HepG2 (cell line): ENCODE measurements around the gene TM4SF1. TPM values are rescaled to one million over a fixed set of nuclear protein-coding genes. Genes with fewer than 3 reads are reported as not detected.

Experiments
- CHD4 ChIP-seq: fragments of 200-600 bp; sonication (generic); IDR thresholded peaks from 2 replicates; pipeline ENCODE4 v1.7.0; 2017; ENCODE audit warnings: mild to moderate bottlenecking, low read length, borderline replicate concordance
- CREB1 ChIP-seq, 2 experiments: fragments of 450-650 bp in 1 of 2; IDR thresholded peaks; 2 replicates each; pipeline ENCODE4 v1.6.1; 2016 to 2017; ENCODE audit warnings: control low read depth in 1 of 2, mild to moderate bottlenecking in 1 of 2, missing compliant biosample characterization in 1 of 2, missing genetic modification characterization in 1 of 2
- CSRNP1 ChIP-seq: sonication (generic); formaldehyde crosslinking; IDR thresholded peaks from 2 replicates; pipeline ENCODE4 v1.8.1; 2023; ENCODE audit warnings: mild to moderate bottlenecking, missing genetic modification reagents
- FOXM1 ChIP-seq: sonication (generic); formaldehyde crosslinking; IDR thresholded peaks from 2 replicates; pipeline ENCODE4 v1.5.0; 2020; ENCODE audit warnings: missing genetic modification reagents
- GFI1 ChIP-seq: sonication (generic); formaldehyde crosslinking; IDR thresholded peaks from 2 replicates; pipeline ENCODE4 v1.5.0; 2020; ENCODE audit warnings: missing genetic modification reagents, mild to moderate bottlenecking, borderline replicate concordance
- HNRNPH1 ChIP-seq: fragments of 200-400 bp; formaldehyde crosslinking; optimal IDR thresholded peaks from 2 replicates; pipeline ENCODE3; 2017; ENCODE audit warnings: mild to moderate bottlenecking, low read depth, low read length
- MBD4 ChIP-seq: IDR thresholded peaks from 2 replicates; pipeline ENCODE4 v1.6.1; 2012; ENCODE audit warnings: low read length, inconsistent platforms, borderline replicate concordance
- RBAK ChIP-seq: sonication (generic); formaldehyde crosslinking; IDR thresholded peaks from 2 replicates; pipeline ENCODE4 v1.5.1; 2020; ENCODE audit warnings: mild to moderate bottlenecking, missing genetic modification reagents
- ZBTB38 ChIP-seq: sonication (generic); formaldehyde crosslinking; IDR thresholded peaks from 2 replicates; pipeline ENCODE4 v1.5.1; 2020; ENCODE audit warnings: mild to moderate bottlenecking, missing genetic modification reagents
- ZNF12 ChIP-seq: sonication (generic); formaldehyde crosslinking; IDR thresholded peaks from 2 replicates; pipeline ENCODE4 v1.5.0; 2020; ENCODE audit warnings: missing genetic modification reagents
- ZNF619 ChIP-seq: sonication (generic); formaldehyde crosslinking; IDR thresholded peaks from 2 replicates; pipeline ENCODE4 v1.4.0; 2020; ENCODE audit warnings: mild to moderate bottlenecking, missing genetic modification reagents
- ZNF644 ChIP-seq: IDR thresholded peaks from 2 replicates; pipeline ENCODE4 v1.6.1; 2016; ENCODE audit warnings: low read depth
- ZNF652 ChIP-seq: IDR thresholded peaks from 2 replicates; pipeline ENCODE4 v1.6.1; 2016; ENCODE audit warnings: low read depth, borderline replicate concordance
- ZNF792 ChIP-seq: IDR thresholded peaks from 2 replicates; pipeline ENCODE4 v1.6.1; 2016
- polyA plus RNA-seq, 8 experiments: library from polyadenylated mRNA; depleted of rRNA in 3 of 8; stranded (reverse) in 7 of 8; unstranded in 1 of 8; fragments of >200 nt; fragmentation: Illumina TruSeq in 4 of 8; extraction: Trizol in 4 of 8; gene quantifications; 2 replicates each; pipeline versions ENCODE4 v1.2.1 to v1.2.3, GENCODE V29; 2011 to 2016; ENCODE audit warnings: low read depth in 4 of 8, missing spikeins in 1 of 8, mixed read lengths in 1 of 8; ENCODE audit not compliant: insufficient read depth in 1 of 8
- total RNA-seq, 5 experiments: library from RNA; depleted of rRNA; stranded (reverse); fragments of >200 nt; fragmentation: Illumina TruSeq; extraction: Trizol; gene quantifications; 2 replicates each; pipeline ENCODE4 v1.2.3, GENCODE V29; 2016; ENCODE audit warnings: low read depth in 1 of 5
- TF ChIP-seq, protein P1 (sequence below): IDR thresholded peaks from 2 replicates; pipeline ENCODE4 v1.6.1; 2016; ENCODE audit warnings: low read depth
- TF ChIP-seq, protein P2 (sequence below): sonication (generic); formaldehyde crosslinking; IDR thresholded peaks from 2 replicates; pipeline ENCODE4 v1.4.0; 2020; ENCODE audit warnings: mild to moderate bottlenecking, missing genetic modification reagents, borderline replicate concordance
- TF ChIP-seq, protein P3 (sequence below): IDR thresholded peaks from 2 replicates; pipeline ENCODE4 v1.6.1; 2016; ENCODE audit warnings: mild to moderate bottlenecking, missing biosample characterization, missing genetic modification reagents
- TF ChIP-seq, protein P4 (sequence below): sonication (generic); formaldehyde crosslinking; IDR thresholded peaks from 2 replicates; pipeline ENCODE4 v1.8.0; 2023; ENCODE audit warnings: mild to moderate bottlenecking, missing genetic modification reagents
- TF ChIP-seq, protein P5 (sequence below): sonication (generic); formaldehyde crosslinking; IDR thresholded peaks from 2 replicates; pipeline ENCODE4 v1.4.0; 2020; ENCODE audit warnings: mild to moderate bottlenecking, low read depth, missing genetic modification reagents

Gene TM4SF1
- total and polyA plus RNA-seq, 2 of the 13 experiments (the other 11 are each of a cell fraction or from before 2014, with no cell fraction given): 431 to 1,359 TPM

DNA sequence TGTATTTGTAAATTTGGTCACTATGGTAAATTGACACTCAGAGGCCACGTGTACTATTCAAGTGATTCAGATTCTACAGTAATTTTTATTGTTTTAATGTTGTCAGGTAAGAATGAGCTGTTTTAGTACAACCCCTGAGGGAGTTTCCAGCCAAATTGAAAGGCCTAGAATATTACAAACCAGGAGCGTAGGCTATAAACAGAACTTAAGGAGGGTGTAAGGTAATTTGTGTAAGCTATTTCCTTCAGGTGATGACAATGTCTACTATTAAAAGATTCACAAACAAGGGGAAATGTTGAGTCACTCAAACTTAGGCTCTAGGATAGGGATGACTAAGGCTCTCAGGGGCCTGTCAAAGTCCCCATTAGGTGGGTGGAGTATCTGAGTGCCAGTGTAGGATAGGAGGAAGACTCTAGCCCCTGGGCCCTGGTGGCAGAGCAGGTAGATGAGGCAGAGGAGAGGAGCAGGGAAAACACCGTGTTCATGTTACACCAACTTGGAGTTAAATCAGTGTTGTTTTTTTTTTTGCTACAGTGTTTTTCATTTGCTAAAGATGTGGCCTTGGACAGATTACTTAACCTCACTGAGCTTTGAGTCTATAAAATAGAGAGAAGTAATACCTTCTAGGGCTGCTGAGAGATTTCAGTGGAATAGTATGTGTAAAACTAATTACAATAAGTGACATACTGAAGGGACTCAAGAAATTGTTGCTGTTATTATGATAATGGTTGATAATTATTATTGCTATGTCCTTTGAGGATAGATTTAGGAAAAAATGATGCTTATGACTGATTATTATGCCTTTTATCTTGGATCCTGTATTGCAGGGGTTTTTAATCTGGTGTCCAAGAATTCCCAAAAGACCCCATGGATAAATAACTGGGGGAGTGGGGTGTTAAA, 10.3 kb downstream of the TM4SF1 start (continued):
- TF ChIP-seq FOXM1 (CRISPR knock-in tag): no peak
- TF ChIP-seq, protein P1, sequence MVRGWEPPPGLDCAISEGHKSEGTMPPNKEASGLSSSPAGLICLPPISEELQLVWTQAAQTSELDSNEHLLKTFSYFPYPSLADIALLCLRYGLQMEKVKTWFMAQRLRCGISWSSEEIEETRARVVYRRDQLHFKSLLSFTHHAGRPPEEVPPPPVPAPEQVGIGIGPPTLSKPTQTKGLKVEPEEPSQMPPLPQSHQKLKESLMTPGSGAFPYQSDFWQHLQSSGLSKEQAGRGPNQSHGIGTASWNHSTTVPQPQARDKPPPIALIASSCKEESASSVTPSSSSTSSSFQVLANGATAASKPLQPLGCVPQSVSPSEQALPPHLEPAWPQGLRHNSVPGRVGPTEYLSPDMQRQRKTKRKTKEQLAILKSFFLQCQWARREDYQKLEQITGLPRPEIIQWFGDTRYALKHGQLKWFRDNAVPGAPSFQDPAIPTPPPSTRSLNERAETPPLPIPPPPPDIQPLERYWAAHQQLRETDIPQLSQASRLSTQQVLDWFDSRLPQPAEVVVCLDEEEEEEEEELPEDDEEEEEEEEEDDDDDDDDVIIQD (CRISPR knock-in tag): peak; percentile 33; the same call in 1 of the 2 replicates
- peak; percentile 45; the same call in 1 of the 2 replicates for TF ChIP-seq MBD4
- TF ChIP-seq ZNF792 (CRISPR knock-in tag): no peak
- no peak for TF ChIP-seq ZNF619 (CRISPR knock-in tag)
- 0 out of 2 replicates have a peak, but pooled peaks have one; percentile 29 for TF ChIP-seq CHD4
- TF ChIP-seq GFI1: 0 out of 2 replicates have a peak, but pooled peaks have one; percentile 44
- TF ChIP-seq CREB1 (IDR thresholded peaks at IDR 0.05): no peak
- TF ChIP-seq CREB1 (CRISPR knock-in tag; IDR thresholded peaks at IDR 0.05): peak; percentile 36; the same call in 1 of the 2 replicates
- TF ChIP-seq, protein P2, sequence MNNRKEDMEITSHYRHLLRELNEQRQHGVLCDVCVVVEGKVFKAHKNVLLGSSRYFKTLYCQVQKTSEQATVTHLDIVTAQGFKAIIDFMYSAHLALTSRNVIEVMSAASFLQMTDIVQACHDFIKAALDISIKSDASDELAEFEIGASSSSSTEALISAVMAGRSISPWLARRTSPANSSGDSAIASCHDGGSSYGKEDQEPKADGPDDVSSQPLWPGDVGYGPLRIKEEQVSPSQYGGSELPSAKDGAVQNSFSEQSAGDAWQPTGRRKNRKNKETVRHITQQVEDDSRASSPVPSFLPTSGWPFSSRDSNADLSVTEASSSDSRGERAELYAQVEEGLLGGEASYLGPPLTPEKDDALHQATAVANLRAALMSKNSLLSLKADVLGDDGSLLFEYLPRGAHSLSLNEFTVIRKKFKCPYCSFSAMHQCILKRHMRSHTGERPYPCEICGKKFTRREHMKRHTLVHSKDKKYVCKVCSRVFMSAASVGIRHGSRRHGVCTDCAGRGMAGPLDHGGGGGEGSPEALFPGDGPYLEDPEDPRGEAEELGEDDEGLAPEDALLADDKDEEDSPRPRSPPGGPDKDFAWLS (CRISPR knock-in tag): no peak
- TF ChIP-seq, protein P3, sequence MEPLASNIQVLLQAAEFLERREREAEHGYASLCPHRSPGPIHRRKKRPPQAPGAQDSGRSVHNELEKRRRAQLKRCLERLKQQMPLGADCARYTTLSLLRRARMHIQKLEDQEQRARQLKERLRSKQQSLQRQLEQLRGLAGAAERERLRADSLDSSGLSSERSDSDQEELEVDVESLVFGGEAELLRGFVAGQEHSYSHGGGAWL: no peak
- TF ChIP-seq ZNF644 (CRISPR knock-in tag): peak; percentile 46; the same call in 1 of the 2 replicates
- TF ChIP-seq ZBTB38: no peak
- TF ChIP-seq HNRNPH1: no peak
- no peak for TF ChIP-seq CSRNP1
- TF ChIP-seq ZNF652 (CRISPR knock-in tag): peak; percentile 52; the same call in 1 of the 2 replicates
- no peak for TF ChIP-seq RBAK
- TF ChIP-seq, protein P4, sequence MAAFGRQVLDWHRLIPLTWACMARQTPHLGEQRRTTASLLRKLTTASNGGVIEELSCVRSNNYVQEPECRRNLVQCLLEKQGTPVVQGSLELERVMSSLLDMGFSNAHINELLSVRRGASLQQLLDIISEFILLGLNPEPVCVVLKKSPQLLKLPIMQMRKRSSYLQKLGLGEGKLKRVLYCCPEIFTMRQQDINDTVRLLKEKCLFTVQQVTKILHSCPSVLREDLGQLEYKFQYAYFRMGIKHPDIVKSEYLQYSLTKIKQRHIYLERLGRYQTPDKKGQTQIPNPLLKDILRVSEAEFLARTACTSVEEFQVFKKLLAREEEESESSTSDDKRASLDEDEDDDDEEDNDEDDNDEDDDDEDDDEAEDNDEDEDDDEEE (CRISPR knock-in tag): no peak
- TF ChIP-seq, protein P5, sequence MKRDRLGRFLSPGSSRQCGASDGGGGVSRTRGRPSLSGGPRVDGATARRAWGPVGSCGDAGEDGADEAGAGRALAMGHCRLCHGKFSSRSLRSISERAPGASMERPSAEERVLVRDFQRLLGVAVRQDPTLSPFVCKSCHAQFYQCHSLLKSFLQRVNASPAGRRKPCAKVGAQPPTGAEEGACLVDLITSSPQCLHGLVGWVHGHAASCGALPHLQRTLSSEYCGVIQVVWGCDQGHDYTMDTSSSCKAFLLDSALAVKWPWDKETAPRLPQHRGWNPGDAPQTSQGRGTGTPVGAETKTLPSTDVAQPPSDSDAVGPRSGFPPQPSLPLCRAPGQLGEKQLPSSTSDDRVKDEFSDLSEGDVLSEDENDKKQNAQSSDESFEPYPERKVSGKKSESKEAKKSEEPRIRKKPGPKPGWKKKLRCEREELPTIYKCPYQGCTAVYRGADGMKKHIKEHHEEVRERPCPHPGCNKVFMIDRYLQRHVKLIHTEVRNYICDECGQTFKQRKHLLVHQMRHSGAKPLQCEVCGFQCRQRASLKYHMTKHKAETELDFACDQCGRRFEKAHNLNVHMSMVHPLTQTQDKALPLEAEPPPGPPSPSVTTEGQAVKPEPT: no peak
- TF ChIP-seq ZNF12 (CRISPR knock-in tag): 0 out of 2 replicates have a peak, but pooled peaks have one; percentile 6
